Right forelimb (tissue), 1 donor: ENCODE results near the gene KCTD7.
"Not testable (repeated sequence)": the region's sequence is repeated elsewhere in the genome, so short reads cannot be mapped to it uniquely, and the experiment has no call there.

Source experiments
- DNase-seq: peaks from one replicate; pipeline ENCODE4 v3.0.0-alpha.2; 2018

KCTD7 gene

GRCh38 chr7:66628361-66629221 is at the start of gene KCTD7:
Gene KCTD7, plus strand, starts transcription at chr7:66628881. Its CDS starts 184 bp downstream, at chr7:66629065.
- peak; percentile 99 for DNase-seq

GRCh38 chr7:66580380-66580779 is 48.3 kb upstream of the KCTD7 start:
- not testable (repeated sequence) for DNase-seq

- not testable (repeated sequence) for DNase-seq
Measured at GRCh38 chr7:66582816-66583489, 45.7 kb upstream of the KCTD7 start.

GRCh38 chr7:66583490-66584110 is 45.1 kb upstream of the KCTD7 start:
- no peak for DNase-seq

GRCh38 chr7:66586181-66586580 is 42.5 kb upstream of the KCTD7 start:
- no peak for DNase-seq

- not testable (repeated sequence) for DNase-seq
Measured at GRCh38 chr7:66588226-66588625, 40.5 kb upstream of the KCTD7 start.

- not testable (repeated sequence) for DNase-seq
Measured at GRCh38 chr7:66588856-66589570, 39.7 kb upstream of the KCTD7 start.

GRCh38 chr7:66590302-66591057 is 38.2 kb upstream of the KCTD7 start:
- not testable (repeated sequence) for DNase-seq

- DNase-seq = not testable (repeated sequence)
Measured at GRCh38 chr7:66591058-66591798, 37.5 kb upstream of the KCTD7 start.

- peak; percentile 93 for DNase-seq
Measured at GRCh38 chr7:66591799-66592596, 36.7 kb upstream of the KCTD7 start.

- DNase-seq = not testable (repeated sequence)
Measured at GRCh38 chr7:66592597-66593146, 36.0 kb upstream of the KCTD7 start.

GRCh38 chr7:66594082-66594481 is 34.6 kb upstream of the KCTD7 start:
- DNase-seq = not testable (repeated sequence)

- no peak for DNase-seq
Measured at GRCh38 chr7:66597461-66597860, 31.2 kb upstream of the KCTD7 start.

- DNase-seq = no peak
Measured at GRCh38 chr7:66602159-66602558, 26.5 kb upstream of the KCTD7 start.

GRCh38 chr7:66604198-66604597 is 24.5 kb upstream of the KCTD7 start:
- DNase-seq = no peak

GRCh38 chr7:66606540-66607291 is 22.0 kb upstream of the KCTD7 start:
- DNase-seq = not testable (repeated sequence)

GRCh38 chr7:66609176-66609575 is 19.5 kb upstream of the KCTD7 start:
- DNase-seq = no peak

GRCh38 chr7:66614596-66614995 is 14.1 kb upstream of the KCTD7 start:
- not testable (repeated sequence) for DNase-seq

- DNase-seq = no peak
Measured at GRCh38 chr7:66615699-66616098, 13.0 kb upstream of the KCTD7 start.
